IMR-90 (cell line): ENCODE data around the gene FEM1A. TPM values are rescaled to one million over a fixed set of nuclear protein-coding genes. Genes with fewer than 3 reads are reported as not detected.
A peak's percentile ranks its signal among the peaks of the same experiment; 100 is the strongest.
"Not testable (repeated sequence)": the region's sequence is repeated elsewhere in the genome, so short reads cannot be mapped to it uniquely, and the experiment has no call there.

Source experiments
- ATAC-seq: fragments of 200-7000 bp; cut with Tn5 transposase; 2 replicates; pipeline ENCODE4 v1.9.1; 2020; ENCODE audit warnings: low read depth, mild to moderate bottlenecking, moderate library complexity
- BruUV-seq: library from RNA; stranded (reverse); fragments of 400-500 nt; replicated peaks from 2 replicates; lab custom pipeline; 2021; lab: Mats Ljungman, UMichigan
- CTCF ChIA-PET: fragments of 300-600 bp; formaldehyde crosslinking; extraction: SDS; loops from one replicate; lab custom pipeline; 2021; ENCODE audit warnings: antibody characterized with exemption; lab: Yijun Ruan, JAX
- POLR2A ChIA-PET: fragments of 300-600 bp; sonication (Branson Sonifier 250); formaldehyde crosslinking; loops from one replicate; lab custom pipeline; 2022; ENCODE audit warnings: antibody characterized with exemption; ENCODE audit not compliant: unreplicated experiment; lab: Charles Lee
- DNase-seq: peaks from one replicate; pipeline ENCODE4 v3.0.0; 2013
- H2AFZ ChIP-seq: replicated peaks from 2 replicates; pipeline ENCODE3; 2013; ENCODE audit warnings: low read length, mild to moderate bottlenecking; ENCODE audit not compliant: poor library complexity
- H2AK5ac ChIP-seq: 2 replicates; pipeline ENCODE4 v1.6.1; 2013; ENCODE audit warnings: low read depth, low read length, inconsistent platforms
- H2AK9ac ChIP-seq: replicated peaks from 2 replicates; pipeline ENCODE3; 2013; ENCODE audit warnings: mild to moderate bottlenecking, low read depth, low read length, moderate library complexity; ENCODE audit not compliant: poor library complexity
- H2BK120ac ChIP-seq: 2 replicates; pipeline ENCODE4 v1.6.1; 2013; ENCODE audit warnings: low read depth, low read length, inconsistent platforms
- H2BK15ac ChIP-seq: 3 replicates; pipeline ENCODE4 v1.6.1; 2013; ENCODE audit warnings: low read depth, low read length, inconsistent platforms
- H2BK20ac ChIP-seq: 2 replicates; pipeline ENCODE4 v1.6.1; 2013; ENCODE audit warnings: low read depth, mild to moderate bottlenecking, inconsistent platforms, low read length, moderate library complexity
- H2BK5ac ChIP-seq: 2 replicates; pipeline ENCODE4 v1.6.1; 2013; ENCODE audit warnings: mild to moderate bottlenecking, low read depth, low read length, inconsistent platforms; ENCODE audit not compliant: poor library complexity, severe bottlenecking
- H3K14ac ChIP-seq: replicated peaks from 2 replicates; pipeline ENCODE4 v1.6.1; 2013; ENCODE audit warnings: low read depth, low read length, inconsistent platforms
- H3K18ac ChIP-seq: 2 replicates; pipeline ENCODE4 v1.6.1; 2013; ENCODE audit warnings: low read depth, low read length, control low read depth
- H3K23ac ChIP-seq: 2 replicates; pipeline ENCODE4 v1.6.1; 2013; ENCODE audit warnings: low read depth, low read length, inconsistent platforms
- H3K27ac ChIP-seq: 2 replicates; pipeline ENCODE4 v1.5.1; 2013; ENCODE audit warnings: mild to moderate bottlenecking, control low read depth, low read length; ENCODE audit not compliant: insufficient read depth
- H3K27me3 ChIP-seq: 2 replicates; pipeline ENCODE4 v1.6.1; 2013; ENCODE audit warnings: low read length; ENCODE audit not compliant: control insufficient read depth, insufficient read depth
- H3K36me3 ChIP-seq: 2 replicates; pipeline ENCODE4 v1.6.1; 2013; ENCODE audit warnings: low read length, mixed read lengths; ENCODE audit not compliant: control insufficient read depth, insufficient read depth
- H3K4ac ChIP-seq: 2 replicates; pipeline ENCODE4 v1.6.1; 2013; ENCODE audit warnings: low read depth, low read length, inconsistent platforms
- H3K4me1 ChIP-seq: 2 replicates; pipeline ENCODE4 v1.6.1; 2013; ENCODE audit warnings: low read length, mixed read lengths; ENCODE audit not compliant: control insufficient read depth, insufficient read depth
- H3K4me2 ChIP-seq: 2 replicates; pipeline ENCODE4 v1.6.1; 2013; ENCODE audit warnings: low read depth, mild to moderate bottlenecking, control low read depth, low read length, moderate library complexity
- H3K4me3 ChIP-seq: 2 replicates; pipeline ENCODE4 v1.5.1; 2013; ENCODE audit warnings: low read depth, mild to moderate bottlenecking, control low read depth, low read length, moderate library complexity; ENCODE audit not compliant: insufficient read depth
- H3K56ac ChIP-seq: 2 replicates; pipeline ENCODE4 v1.6.1; 2013; ENCODE audit warnings: low read length, inconsistent platforms; ENCODE audit not compliant: insufficient read depth; ENCODE audit errors: extremely low read depth
- H3K79me1 ChIP-seq, 2 experiments: 2 replicates each; pipeline ENCODE4 v1.6.1; 2013; ENCODE audit warnings: low read length in 2 of 2, inconsistent platforms in 1 of 2, low read depth in 1 of 2
- H3K9ac ChIP-seq: 2 replicates; pipeline ENCODE4 v1.6.1; 2013; ENCODE audit warnings: low read depth, low read length, control low read depth
- H3K9me1 ChIP-seq: 2 replicates; pipeline ENCODE4 v1.6.1; 2013; ENCODE audit warnings: low read length, inconsistent platforms; ENCODE audit not compliant: insufficient read depth
- H3K9me3 ChIP-seq: 2 replicates; pipeline ENCODE4 v1.6.1; 2013; ENCODE audit warnings: low read length; ENCODE audit not compliant: control insufficient read depth, insufficient read depth
- H4K20me1 ChIP-seq: 2 replicates; pipeline ENCODE4 v1.6.1; 2013; ENCODE audit warnings: low read length, inconsistent platforms; ENCODE audit not compliant: insufficient read depth
- H4K5ac ChIP-seq: 2 replicates; pipeline ENCODE4 v1.6.1; 2013; ENCODE audit warnings: mild to moderate bottlenecking, low read depth, low read length, control low read depth
- H4K8ac ChIP-seq, 2 experiments: 2 replicates each; pipeline ENCODE4 v1.6.1; 2013; ENCODE audit warnings: low read depth in 2 of 2, low read length in 2 of 2, control low read depth in 1 of 2, inconsistent platforms in 1 of 2
- H4K91ac ChIP-seq: 2 replicates; pipeline ENCODE4 v1.6.1; 2013; ENCODE audit warnings: low read depth, low read length, inconsistent platforms; ENCODE audit not compliant: insufficient read depth
- CEBPB ChIP-seq: IDR thresholded peaks from 2 replicates; pipeline ENCODE4 v1.6.1; 2012; ENCODE audit warnings: low read depth, low read length, improper control_type of control experiment
- WGBS, 2 experiments: methylation state at CpG; one replicate each; pipeline versions ENCODE4 v1.1.5 to v1.1.7; 2013; ENCODE audit warnings: missing lambda C conversion rate in 2 of 2; ENCODE audit not compliant: insufficient read length in 1 of 2; ENCODE audit errors: extremely low coverage in 2 of 2; 5-methylcytosine and 5-hydroxymethylcytosine counted together
- dilution Hi-C: fragments of 300-500 bp; cut with HindIII; formaldehyde crosslinking; loops from one replicate; pipeline ENCODE4 v1.14.3; 2018; ENCODE audit warnings: low sequenced_read_pairs; ENCODE audit not compliant: unreplicated experiment
- in situ Hi-C: fragments of 300-500 bp; cut with MboI; formaldehyde crosslinking; loops from 3 replicates; pipeline ENCODE4 v1.14.3; 2019; ENCODE audit warnings: low sequenced_read_pairs, inconsistent platforms, mixed read lengths
- intact Hi-C: fragments of 100-400 bp; cut with micrococcal nuclease; formaldehyde crosslinking; loops from 2 replicates; pipeline ENCODE4 v1.10.0; 2022
- polyA plus RNA-seq, 3 experiments: library from polyadenylated mRNA; depleted of rRNA; stranded (reverse); fragments of >200 nt; gene quantifications; 2 replicates each; pipeline ENCODE4 v1.2.3, GENCODE V29; 2012; ENCODE audit warnings: low replicate concordance in 1 of 3
- total RNA-seq: library from RNA; depleted of rRNA; stranded (reverse); fragments of >200 nt; gene quantifications from 2 replicates; pipeline ENCODE4 v1.2.3, GENCODE V29; 2012

Gene FEM1A
- total and polyA plus RNA-seq, 2 of the 4 experiments (the other 2 are of a cell fraction), result 5.3 to 8.8 TPM

- H3K27me3 ChIP-seq, in situ Hi-C loops, H3K36me3 ChIP-seq, dilution Hi-C loops, H3K9me1 ChIP-seq, H3K9me3 ChIP-seq, BruUV-seq, POLR2A ChIA-PET, intact Hi-C loops, ATAC-seq, DNase-seq, CTCF ChIA-PET, H2BK20ac ChIP-seq: not testable (repeated sequence)
- WGBS, 2 experiments, result no CpG with 5 or more reads among the region's 9 CpGs
- Histone ChIP-seq H3K18ac (peak overlapping the region; percentile 97), H2BK5ac (peak overlapping the region; percentile 91), H3K23ac (peak overlapping the region; percentile 77; the same call in 1 of the 2 replicates), H2BK120ac (peak overlapping the region; percentile 67; the same call in 1 of the 2 replicates), H3K4me3 (peak overlapping the region; percentile 98), H3K79me1 (peaks cover 19 to 32% of the 10 kb centered on the region in 2 experiments), H2AK5ac (peak overlapping the region; percentile 50; the same call in 1 of the 2 replicates), H3K4me1 (peaks cover 11% of the 10 kb centered on the region), H3K14ac (peak overlapping the region; percentile 96), H4K5ac (peak overlapping the region; percentile 100), H4K91ac (peak overlapping the region; percentile 78), H2AFZ (peak overlapping the region; percentile 99), H3K4me2 (peak overlapping the region; percentile 97), H3K27ac (peak overlapping the region; percentile 95), H2BK15ac (peak overlapping the region; percentile 75; the same call in 1 of the 3 replicates), H3K9ac (peak overlapping the region; percentile 100), H4K20me1 (peaks cover 18% of the 10 kb centered on the region; the same call in 1 of the 2 replicates), H3K4ac (peak overlapping the region; percentile 94), H3K56ac (peak overlapping the region; percentile 89), H4K8ac (peak overlapping the region; percentile 86 to 92), H2AK9ac (peak overlapping the region; percentile 99)
- peak; percentile 22; the same call in 1 of the 2 replicates for TF ChIP-seq CEBPB
These were observed 40.4 kb downstream of the FEM1A start for GRCh38 chr19:4831979-4832340.
